Measurements from ENCODE around the gene CAMK1G.

DNA sequence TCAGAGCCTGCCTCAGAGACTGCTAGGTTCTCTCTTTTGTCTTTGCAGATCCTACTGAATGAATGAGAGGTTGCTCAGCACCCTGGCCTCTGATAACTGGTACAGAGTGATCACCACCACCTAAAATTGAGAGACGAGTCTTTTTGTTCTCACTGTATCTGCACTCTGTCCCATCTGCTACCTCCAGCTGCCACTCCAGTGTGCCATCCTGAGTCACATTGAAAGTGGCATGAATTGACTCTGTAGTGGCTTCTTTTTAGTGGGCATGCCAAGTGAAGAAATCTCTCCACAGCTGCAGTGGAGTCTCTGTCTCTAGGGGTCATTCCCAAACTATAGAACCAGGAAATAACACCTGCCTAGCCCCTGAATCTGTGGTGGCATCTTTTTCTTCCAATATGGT lies 14.7 kb downstream of the CAMK1G start:
- TF ChIP-seq, protein P1, sequence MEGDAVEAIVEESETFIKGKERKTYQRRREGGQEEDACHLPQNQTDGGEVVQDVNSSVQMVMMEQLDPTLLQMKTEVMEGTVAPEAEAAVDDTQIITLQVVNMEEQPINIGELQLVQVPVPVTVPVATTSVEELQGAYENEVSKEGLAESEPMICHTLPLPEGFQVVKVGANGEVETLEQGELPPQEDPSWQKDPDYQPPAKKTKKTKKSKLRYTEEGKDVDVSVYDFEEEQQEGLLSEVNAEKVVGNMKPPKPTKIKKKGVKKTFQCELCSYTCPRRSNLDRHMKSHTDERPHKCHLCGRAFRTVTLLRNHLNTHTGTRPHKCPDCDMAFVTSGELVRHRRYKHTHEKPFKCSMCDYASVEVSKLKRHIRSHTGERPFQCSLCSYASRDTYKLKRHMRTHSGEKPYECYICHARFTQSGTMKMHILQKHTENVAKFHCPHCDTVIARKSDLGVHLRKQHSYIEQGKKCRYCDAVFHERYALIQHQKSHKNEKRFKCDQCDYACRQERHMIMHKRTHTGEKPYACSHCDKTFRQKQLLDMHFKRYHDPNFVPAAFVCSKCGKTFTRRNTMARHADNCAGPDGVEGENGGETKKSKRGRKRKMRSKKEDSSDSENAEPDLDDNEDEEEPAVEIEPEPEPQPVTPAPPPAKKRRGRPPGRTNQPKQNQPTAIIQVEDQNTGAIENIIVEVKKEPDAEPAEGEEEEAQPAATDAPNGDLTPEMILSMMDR (IDR thresholded peaks at IDR 0.05), result no peak
- no peak for TF ChIP-seq EZH2 (IDR thresholded peaks at IDR 0.05; ENCODE audit: borderline replicate concordance, insufficient read depth, low read depth, low read length, poor library complexity, severe bottlenecking)
